IPS DF 6.9 (cell line): Measurements from ENCODE around the gene CCN6.

Source experiments
- DNase-seq: peaks from one replicate; pipeline ENCODE4 v3.0.0-alpha.2; 2013; ENCODE audit warnings: low read depth, low spot score
- H3K27ac ChIP-seq: one replicate; pipeline ENCODE4 v1.5.1; 2013; ENCODE audit warnings: low read length, control low read depth
- H3K27me3 ChIP-seq: 2 replicates; pipeline ENCODE4 v1.6.1; 2013; ENCODE audit warnings: mild to moderate bottlenecking, low read length; ENCODE audit not compliant: control insufficient read depth, insufficient read depth
- H3K36me3 ChIP-seq: 2 replicates; pipeline ENCODE4 v1.6.1; 2013; ENCODE audit warnings: low read length; ENCODE audit not compliant: control insufficient read depth, insufficient read depth
- H3K4me1 ChIP-seq: 2 replicates; pipeline ENCODE4 v1.6.1; 2013; ENCODE audit warnings: low read length; ENCODE audit not compliant: control insufficient read depth, insufficient read depth
- H3K4me3 ChIP-seq: 2 replicates; pipeline ENCODE4 v1.5.1; 2013; ENCODE audit warnings: mild to moderate bottlenecking, low read length
- H3K9me3 ChIP-seq: 2 replicates; pipeline ENCODE4 v1.6.1; 2013; ENCODE audit warnings: low read length, inconsistent platforms; ENCODE audit not compliant: control insufficient read depth, insufficient read depth
- WGBS: extraction: QIAGEN DNeasy Blood & Tissue Kit; methylation state at CpG from one replicate; pipeline ENCODE4 v1.1.7; 2013; ENCODE audit warnings: mixed read lengths, missing lambda C conversion rate; ENCODE audit not compliant: insufficient read length, insufficient coverage; 5-methylcytosine and 5-hydroxymethylcytosine counted together

Gene CCN6

DNA sequence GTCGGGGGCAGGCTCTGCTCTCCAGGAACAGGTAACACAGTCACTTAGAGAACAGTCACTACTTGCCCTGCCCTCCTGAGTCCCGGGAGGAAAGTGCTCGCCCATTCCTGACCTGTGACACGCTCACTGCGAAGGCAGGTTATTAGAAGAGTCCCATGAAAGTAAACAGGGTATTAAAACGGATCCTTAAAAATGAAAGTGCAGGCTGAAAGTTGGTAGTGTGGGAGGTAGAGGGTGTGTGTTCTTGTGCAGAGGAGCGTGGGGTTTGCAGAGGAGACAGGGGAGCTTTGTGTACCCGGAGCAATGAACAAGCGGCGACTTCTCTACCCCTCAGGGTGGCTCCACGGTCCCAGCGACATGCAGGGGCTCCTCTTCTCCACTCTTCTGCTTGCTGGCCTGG is at the start of gene CCN6:
CCN6 (plus strand) TSS at position 104 of the 400 bp plus-strand sequence; CDS start at position 358, 254 bp downstream.
- no CpG with 5 or more reads among the region's 12 CpGs for WGBS
- no peaks in the 10 kb centered on the region for H3K36me3 ChIP-seq
- H3K4me3 ChIP-seq: no peak within 1 kb of the TSS
- no peaks in the 10 kb centered on the region for H3K27me3 ChIP-seq
- DNase-seq: no peak
- no peaks in the 10 kb centered on the region for H3K9me3 ChIP-seq
- H3K27ac ChIP-seq: no peak within 1 kb of the TSS
- H3K4me1 ChIP-seq: no peaks in the 10 kb centered on the region

DNA sequence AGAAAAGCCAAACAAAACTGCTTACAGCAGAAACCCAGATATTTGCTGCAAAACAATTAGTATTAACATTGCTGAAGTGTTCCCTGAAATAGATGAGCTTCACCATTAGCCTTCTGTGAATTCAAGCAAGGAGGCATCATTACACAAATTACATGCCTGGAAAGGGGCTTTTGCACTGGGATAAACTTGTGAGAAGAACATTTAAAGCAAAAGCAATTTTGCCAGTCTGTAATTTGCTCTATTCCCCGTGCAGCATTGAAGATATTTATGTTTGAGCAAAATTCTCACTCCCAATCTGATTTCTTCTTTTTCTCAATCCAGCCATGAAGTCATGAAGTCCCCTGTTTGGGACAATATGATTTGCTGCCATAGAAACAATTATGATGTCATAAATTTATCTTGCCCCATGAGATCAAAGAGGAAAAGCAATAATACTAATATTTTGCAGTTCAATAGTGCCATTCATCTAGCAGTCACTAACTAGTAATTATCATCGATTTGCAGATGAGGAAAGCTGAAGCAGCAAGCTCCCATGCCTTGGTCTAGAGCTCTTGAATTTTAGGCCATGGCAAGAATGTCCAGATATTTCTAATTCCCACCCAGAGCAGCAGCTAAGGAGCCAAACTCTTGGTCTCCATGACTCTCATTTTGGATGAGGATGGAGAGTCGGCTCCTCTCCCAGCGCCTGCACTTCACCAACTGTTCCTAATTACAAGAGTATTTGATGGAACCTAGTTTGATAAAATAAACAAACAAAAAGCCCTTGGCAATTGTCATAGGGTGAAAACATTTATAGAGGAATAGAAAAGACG is 49.5 kb upstream of the CCN6 start:
- no peak overlapping the region for H3K4me3 ChIP-seq
- H3K27me3 ChIP-seq: no peaks in the 10 kb centered on the region
- no peak overlapping the region for H3K27ac ChIP-seq
- no peak for DNase-seq
- H3K36me3 ChIP-seq: no peaks in the 10 kb centered on the region
- no peaks in the 10 kb centered on the region for H3K9me3 ChIP-seq
- WGBS: no CpG with 5 or more reads among the region's 5 CpGs
- H3K4me1 ChIP-seq: no peaks in the 10 kb centered on the region

DNA sequence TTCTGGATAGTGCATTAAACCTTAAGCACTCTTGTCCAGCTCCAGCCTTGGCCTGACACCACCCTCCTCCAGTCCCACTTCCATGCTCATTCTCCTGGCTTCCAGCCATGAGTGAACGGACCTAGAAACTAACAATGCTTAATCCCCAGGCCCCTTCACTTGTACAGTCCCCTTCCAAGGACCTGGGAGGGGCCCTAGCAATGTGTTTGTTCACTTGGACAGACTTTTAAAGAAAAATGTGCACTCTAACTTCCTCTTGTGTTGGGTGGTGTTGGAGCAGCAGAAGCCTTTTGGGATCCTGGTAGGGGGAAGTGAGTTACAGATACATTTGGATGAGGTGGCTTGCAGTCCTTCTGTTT is 48.9 kb upstream of the CCN6 start:
- Histone ChIP-seq H3K27me3 (no peaks in the 10 kb centered on the region), H3K4me3 (no peak overlapping the region), H3K9me3 (no peaks in the 10 kb centered on the region), H3K4me1 (no peaks in the 10 kb centered on the region), H3K36me3 (no peaks in the 10 kb centered on the region), H3K27ac (no peak overlapping the region)
- DNase-seq: no peak
- WGBS: no CpG with 5 or more reads among the region's 1 CpG

DNA sequence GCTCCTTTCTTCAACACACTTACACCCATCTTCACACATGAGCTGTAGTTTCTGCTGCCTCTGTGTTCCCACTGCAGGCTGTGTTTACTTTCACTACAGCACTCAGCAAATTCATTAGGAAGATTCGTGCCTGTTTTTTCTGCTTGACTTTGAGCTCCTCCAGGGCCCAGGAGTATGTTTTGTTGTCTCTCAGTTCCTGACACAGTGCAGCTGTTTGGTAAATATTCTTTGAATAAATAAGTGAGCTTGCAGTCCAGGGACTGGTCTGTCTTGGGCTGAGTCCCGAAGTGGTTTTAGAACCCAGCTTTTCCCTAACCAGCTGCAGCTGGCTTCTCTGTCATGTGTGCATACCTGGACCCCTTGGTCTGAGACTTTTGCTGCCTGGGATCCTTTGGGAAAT is 46.6 kb upstream of the CCN6 start:
- Histone ChIP-seq H3K27me3 (no peaks in the 10 kb centered on the region), H3K36me3 (no peaks in the 10 kb centered on the region)
- no CpG with 5 or more reads among the region's 2 CpGs for WGBS

DNA sequence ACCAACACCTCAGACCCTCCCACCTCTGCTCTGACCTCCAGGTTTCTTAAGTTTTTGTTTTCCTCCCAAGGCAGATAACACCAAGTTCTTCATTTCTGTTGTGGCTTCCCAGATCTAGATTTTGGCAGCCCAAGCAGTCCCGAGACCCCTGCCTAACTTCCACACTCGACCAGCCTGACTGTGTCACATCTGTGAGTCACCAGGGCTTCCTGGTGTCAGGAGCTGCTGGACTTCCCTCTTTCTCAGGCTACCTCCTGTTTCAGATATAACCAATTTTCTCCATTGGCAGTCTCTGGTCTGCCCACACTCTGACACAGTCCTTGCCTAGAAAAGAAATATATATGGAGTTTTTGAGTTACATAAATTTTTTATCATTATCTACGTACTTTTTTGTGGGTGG is 46.1 kb upstream of the CCN6 start:
- no CpG with 5 or more reads among the region's 3 CpGs for WGBS
- no peaks in the 10 kb centered on the region for H3K27me3 ChIP-seq
- no peak overlapping the region for H3K4me3 ChIP-seq

More for the DNA sequence above, 46.6 kb upstream of the CCN6 start:
- H3K4me3 ChIP-seq: no peak overlapping the region
- H3K9me3 ChIP-seq: no peaks in the 10 kb centered on the region
- no peak overlapping the region for H3K27ac ChIP-seq
- no peak for DNase-seq
- no peaks in the 10 kb centered on the region for H3K4me1 ChIP-seq

DNA sequence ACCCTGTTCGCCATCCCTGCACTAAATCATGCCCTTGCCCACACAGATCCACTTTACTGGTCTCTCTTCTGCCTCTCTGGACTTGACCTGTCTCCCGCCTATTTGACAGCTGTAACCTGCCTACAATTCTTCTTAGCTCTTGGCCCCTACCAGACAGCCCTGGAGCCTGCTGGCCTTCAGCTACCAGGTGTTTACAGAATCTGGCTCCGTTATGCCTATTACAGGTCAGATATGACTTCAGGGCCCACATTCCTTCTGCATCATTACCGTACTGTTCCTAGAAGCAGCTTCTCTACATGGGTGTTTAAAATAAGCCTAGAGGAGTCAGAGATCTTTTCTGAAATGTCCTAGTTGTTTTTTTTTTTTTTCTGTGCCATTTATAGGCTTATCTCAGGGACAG is 45.4 kb upstream of the CCN6 start:
- Histone ChIP-seq H3K4me3 (no peak overlapping the region), H3K27ac (no peak overlapping the region), H3K27me3 (no peaks in the 10 kb centered on the region), H3K9me3 (no peaks in the 10 kb centered on the region), H3K4me1 (no peaks in the 10 kb centered on the region), H3K36me3 (no peaks in the 10 kb centered on the region)
- WGBS: no CpG with 5 or more reads among the region's 4 CpGs
- DNase-seq: no peak

More for the DNA sequence above, 46.1 kb upstream of the CCN6 start:
- DNase-seq: no peak
- no peaks in the 10 kb centered on the region for H3K9me3 ChIP-seq
- H3K27ac ChIP-seq: no peak overlapping the region
- no peaks in the 10 kb centered on the region for H3K36me3 ChIP-seq
- no peaks in the 10 kb centered on the region for H3K4me1 ChIP-seq

DNA sequence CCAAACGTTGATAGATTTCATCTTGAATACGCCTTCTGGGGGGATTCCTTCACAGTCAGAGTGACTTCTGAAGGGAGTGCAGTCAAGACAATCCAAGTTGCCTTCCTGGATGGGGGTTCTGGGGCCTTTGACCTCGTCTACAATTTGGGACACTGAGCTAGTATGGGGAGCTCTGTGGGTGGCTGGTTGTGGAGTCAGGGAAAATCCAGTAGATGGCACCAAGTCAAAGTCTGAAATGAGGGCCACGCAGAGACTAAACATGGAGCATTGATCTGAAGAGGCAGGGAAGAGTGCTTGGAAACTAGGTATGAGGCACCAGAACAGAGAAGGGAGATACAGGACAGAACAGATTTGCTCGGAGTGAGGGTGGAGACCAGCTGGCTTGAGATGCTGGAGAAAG is 43.6 kb upstream of the CCN6 start:
- no peak overlapping the region for H3K4me3 ChIP-seq
- no peaks in the 10 kb centered on the region for H3K36me3 ChIP-seq
- no peaks in the 10 kb centered on the region for H3K4me1 ChIP-seq
- DNase-seq: no peak
- WGBS: no CpG with 5 or more reads among the region's 5 CpGs
- H3K27ac ChIP-seq: no peak overlapping the region
- no peaks in the 10 kb centered on the region for H3K27me3 ChIP-seq
- H3K9me3 ChIP-seq: no peaks in the 10 kb centered on the region

DNA sequence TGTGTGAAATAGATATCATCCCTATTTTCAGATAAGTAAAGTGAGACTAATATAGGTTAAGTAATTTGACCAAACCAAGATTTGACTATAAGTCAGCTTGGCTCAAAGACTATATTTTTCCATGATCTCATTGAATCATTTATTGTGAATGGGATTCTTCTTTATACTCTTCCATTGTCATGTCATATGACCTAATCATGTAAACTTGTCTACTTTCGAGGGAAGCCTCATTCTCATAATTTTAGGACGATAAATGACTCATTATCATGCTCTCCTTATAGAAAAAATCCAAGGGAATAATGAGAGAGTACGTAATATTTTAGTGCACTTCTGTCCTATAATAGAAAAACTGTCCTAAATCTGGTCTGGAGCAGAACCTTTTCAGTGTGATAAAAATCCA is 40.9 kb upstream of the CCN6 start:
- no CpG with 5 or more reads among the region's 3 CpGs for WGBS
- no peak overlapping the region for H3K4me3 ChIP-seq
- DNase-seq: no peak
- H3K27ac ChIP-seq: no peak overlapping the region
- H3K4me1 ChIP-seq: no peaks in the 10 kb centered on the region
- no peaks in the 10 kb centered on the region for H3K27me3 ChIP-seq
- H3K36me3 ChIP-seq: no peaks in the 10 kb centered on the region
- no peaks in the 10 kb centered on the region for H3K9me3 ChIP-seq

DNA sequence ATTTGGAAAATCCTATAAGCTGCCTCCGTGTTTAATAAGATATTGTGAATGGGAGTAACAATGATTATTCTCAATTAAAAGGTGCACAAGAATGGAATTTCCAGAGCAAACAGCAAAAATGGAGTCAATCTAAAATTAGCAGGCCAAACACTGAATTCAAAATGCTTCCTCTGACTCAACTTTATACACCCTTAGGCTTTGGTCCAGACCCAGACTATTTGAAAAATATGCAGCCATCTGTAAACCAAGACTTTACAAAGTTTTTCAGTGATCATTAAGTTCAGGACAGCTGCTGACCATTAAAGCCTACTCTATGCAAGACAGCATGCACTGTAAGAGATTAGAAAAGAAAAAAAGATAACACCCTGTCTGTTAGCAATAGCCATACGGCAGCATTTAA is 39.4 kb upstream of the CCN6 start:
- Histone ChIP-seq H3K9me3 (no peaks in the 10 kb centered on the region), H3K4me3 (no peak overlapping the region), H3K27me3 (no peaks in the 10 kb centered on the region), H3K27ac (no peak overlapping the region), H3K36me3 (no peaks in the 10 kb centered on the region), H3K4me1 (no peaks in the 10 kb centered on the region)
- WGBS: no CpG with 5 or more reads among the region's 2 CpGs
- DNase-seq: no peak

DNA sequence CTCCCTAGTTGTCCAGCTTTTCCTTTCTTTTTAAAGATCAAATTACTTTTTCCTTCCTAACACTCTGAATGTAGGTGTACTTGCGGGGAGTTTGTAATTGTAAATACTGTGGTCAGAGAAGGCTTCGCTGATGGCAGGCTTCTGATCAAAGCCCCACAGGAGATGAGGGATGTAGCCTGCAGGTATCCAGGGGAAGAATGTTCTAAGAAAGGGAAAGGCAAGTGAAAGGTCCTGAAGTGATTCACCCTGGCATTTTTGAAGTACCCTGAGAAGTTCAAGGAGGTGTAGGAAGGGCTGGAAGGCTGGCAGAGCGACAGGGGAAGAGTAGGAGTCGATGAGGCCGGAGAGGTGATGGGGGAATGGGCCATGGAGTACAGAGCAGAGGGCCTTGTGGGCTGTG is 38.2 kb upstream of the CCN6 start:
- H3K4me1 ChIP-seq: no peaks in the 10 kb centered on the region
- DNase-seq: no peak
- no CpG with 5 or more reads among the region's 5 CpGs for WGBS

DNA sequence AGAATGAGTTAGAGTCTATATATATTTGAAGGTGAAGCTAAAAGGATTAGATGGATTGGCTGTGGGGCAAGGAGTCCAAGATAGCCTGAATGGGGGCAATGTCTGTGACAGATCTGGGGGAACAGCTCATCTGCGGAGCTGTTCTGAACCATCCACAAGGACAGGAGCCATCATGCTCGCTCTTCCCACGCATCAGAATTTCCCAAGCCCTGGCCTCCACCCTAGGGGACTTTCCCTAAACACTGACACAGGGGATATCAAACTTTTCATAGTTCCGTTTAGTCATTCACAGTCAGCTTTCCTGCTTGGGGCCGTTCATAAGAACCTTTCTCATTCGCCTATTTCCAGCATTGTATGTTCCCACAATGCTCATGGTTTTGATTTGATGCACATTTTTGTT is 37.6 kb upstream of the CCN6 start:
- Histone ChIP-seq H3K4me3 (no peak overlapping the region), H3K27ac (no peak overlapping the region), H3K9me3 (no peaks in the 10 kb centered on the region), H3K27me3 (no peaks in the 10 kb centered on the region), H3K36me3 (no peaks in the 10 kb centered on the region), H3K4me1 (no peaks in the 10 kb centered on the region)
- no CpG with 5 or more reads among the region's 6 CpGs for WGBS
- no peak for DNase-seq

More for the DNA sequence above, 38.2 kb upstream of the CCN6 start:
- Histone ChIP-seq H3K27ac (no peak overlapping the region), H3K9me3 (no peaks in the 10 kb centered on the region), H3K27me3 (no peaks in the 10 kb centered on the region), H3K4me3 (no peak overlapping the region), H3K36me3 (no peaks in the 10 kb centered on the region)
